ENCODE data around the gene PDZRN3. TPM values are rescaled to one million over a fixed set of nuclear protein-coding genes. Genes with fewer than 3 reads are reported as not detected.
A peak's percentile ranks its signal among the peaks of the same experiment; 100 is the strongest.

PDZRN3 gene
- total RNA-seq, 4 donors from 2014 or later, result 227 to 305 (median 265) TPM

GRCh38 chr3:73610493-73610892 lies 14.2 kb downstream of the PDZRN3 start:
- ATAC-seq, result no peak
- WGBS, 2 donors (ENCODE audit: low coverage in 1 of 2), result 7 to 21% methylated on average over 1 of the region's 1 CpG

DNA sequence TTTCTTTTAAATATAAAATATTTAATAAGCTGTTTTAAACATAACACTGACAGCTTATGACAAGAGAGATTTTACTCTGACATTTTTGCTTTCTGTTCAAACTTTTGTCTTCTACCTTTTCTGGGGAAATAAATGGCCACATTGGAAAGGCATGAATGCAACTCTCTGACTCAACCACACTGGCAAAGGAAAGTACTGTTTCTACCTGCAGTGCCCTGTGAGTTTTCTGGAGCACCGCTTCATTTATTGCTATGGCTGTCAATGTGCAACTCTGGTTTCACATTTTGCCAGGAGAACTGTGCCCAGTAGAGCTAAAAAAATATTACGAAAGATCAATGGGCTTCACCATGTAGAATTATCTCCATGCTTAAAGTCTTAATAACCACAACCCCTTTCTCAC lies 15.1 kb downstream of the PDZRN3 start:
- TF ChIP-seq EP300 (IDR thresholded peaks at IDR 0.05) (no peak), POLR2AphosphoS5 (IDR thresholded peaks at IDR 0.05) (no peak), POLR2A (IDR thresholded peaks at IDR 0.05) (no peak), CTCF (IDR thresholded peaks at IDR 0.05) (no peak)
- Histone ChIP-seq H3K4me1 (peaks cover 38 to 99% (median 53%) of the 10 kb centered on the region in 3 donors), H3K27ac (peak overlapping the region; percentile 50 to 97 (median 71)), H3K36me3 (peaks cover 0 to 15% of the 10 kb centered on the region in 2 donors), H3K4me3 (peak overlapping the region in 1 of 2 donors; percentile 5), H3K9me3 (no peaks in the 10 kb centered on the region), H3K27me3 (no peaks in the 10 kb centered on the region)
- WGBS, 2 donors (ENCODE audit: low coverage in 1 of 2), result 27 to 45% methylated on average over 2 of the region's 2 CpGs
- ATAC-seq, result no peak

More at GRCh38 chr3:73610493-73610892, 14.2 kb downstream of the PDZRN3 start:
- Histone ChIP-seq H3K27me3 (no peaks in the 10 kb centered on the region), H3K4me1 (peaks cover 34 to 99% (median 55%) of the 10 kb centered on the region in 3 donors), H3K4me3 (no peak overlapping the region), H3K27ac (peak overlapping the region; percentile 15 to 97 (median 62)), H3K9me3 (no peaks in the 10 kb centered on the region), H3K36me3 (peaks cover 0 to 15% of the 10 kb centered on the region in 2 donors)
- no peak for TF ChIP-seq EP300 (IDR thresholded peaks at IDR 0.05)
- no peak for TF ChIP-seq POLR2A (IDR thresholded peaks at IDR 0.05)
- TF ChIP-seq CTCF (IDR thresholded peaks at IDR 0.05), result no peak
- TF ChIP-seq POLR2AphosphoS5 (IDR thresholded peaks at IDR 0.05), result no peak

DNA sequence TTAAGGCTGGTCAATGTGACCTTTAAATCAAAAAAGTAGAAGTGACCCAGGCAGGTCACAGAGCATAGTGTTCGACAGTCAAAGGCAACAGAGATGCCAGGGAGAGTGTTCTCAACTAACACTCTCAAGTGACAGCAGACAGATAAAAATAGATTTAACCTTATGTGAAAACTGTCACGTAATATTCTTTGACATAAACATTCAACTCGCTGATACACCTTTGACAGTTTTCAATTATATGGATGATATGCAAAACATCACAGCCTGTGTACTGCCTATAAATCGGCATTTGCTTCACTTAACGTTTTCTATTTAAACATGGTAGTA lies 15.5 kb downstream of the PDZRN3 start:
- no peak for ATAC-seq
- H3K4me1 ChIP-seq, result peaks cover 39 to 99% (median 53%) of the 10 kb centered on the region in 3 donors
- peak overlapping the region in 1 of 2 donors; percentile 5 for H3K4me3 ChIP-seq
- TF ChIP-seq POLR2AphosphoS5 (IDR thresholded peaks at IDR 0.05) (no peak), EP300 (IDR thresholded peaks at IDR 0.05) (no peak), CTCF (IDR thresholded peaks at IDR 0.05) (no peak), POLR2A (IDR thresholded peaks at IDR 0.05) (no peak)
- H3K27ac ChIP-seq, result peak overlapping the region; percentile 50 to 97 (median 71)
- H3K9me3 ChIP-seq, result no peaks in the 10 kb centered on the region
- H3K27me3 ChIP-seq, result no peaks in the 10 kb centered on the region
- 19 to 52% methylated on average over 5 of the region's 5 CpGs for WGBS, 2 donors (ENCODE audit: low coverage in 1 of 2)
- peaks cover 0 to 15% of the 10 kb centered on the region in 2 donors for H3K36me3 ChIP-seq

DNA sequence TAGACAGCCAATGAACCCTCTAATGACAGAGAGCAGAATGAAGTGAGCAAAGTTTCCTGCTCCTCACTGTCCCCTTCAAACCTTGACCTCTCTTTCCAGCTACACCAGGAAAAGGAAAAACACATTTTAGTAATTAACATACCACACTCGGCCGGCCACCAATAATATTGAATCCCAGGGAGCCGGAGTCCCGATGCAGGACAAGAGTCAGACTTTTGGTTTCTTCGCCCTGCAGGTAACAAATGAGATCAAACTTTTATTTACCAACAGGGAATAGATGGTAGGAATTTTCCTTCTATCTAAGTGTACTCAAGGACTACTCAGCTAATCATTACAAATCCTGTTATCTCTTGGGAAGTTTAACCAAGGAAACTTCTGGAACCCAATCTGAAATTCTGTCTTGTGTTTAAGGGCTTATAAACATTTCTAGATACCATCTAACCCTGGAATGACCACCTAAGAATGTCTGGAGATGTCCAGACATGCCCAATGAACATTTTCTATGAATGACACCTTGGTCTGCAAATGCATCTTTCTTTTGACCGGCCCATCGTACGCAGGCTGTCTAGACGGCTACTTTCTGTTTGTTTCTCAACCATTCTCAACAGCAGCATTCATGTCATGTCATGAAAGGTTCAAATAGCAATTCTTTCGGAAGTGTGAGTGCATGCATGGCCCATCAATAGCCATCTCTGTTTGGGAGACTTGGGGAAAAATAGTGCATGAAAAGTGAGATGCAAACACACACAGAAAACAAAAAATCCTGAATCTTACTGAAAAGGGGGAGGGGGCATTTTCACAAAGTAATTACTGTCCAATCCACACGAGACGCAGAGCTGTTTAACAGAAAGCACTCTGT lies 16.1 kb downstream of the PDZRN3 start:
- H3K36me3 ChIP-seq, result peaks cover 0 to 15% of the 10 kb centered on the region in 2 donors
- H3K27ac ChIP-seq, result peak overlapping the region; percentile 50 to 97 (median 71)
- no peaks in the 10 kb centered on the region for H3K9me3 ChIP-seq
- ATAC-seq, result no peak
- peaks cover 44 to 99% (median 48%) of the 10 kb centered on the region in 3 donors for H3K4me1 ChIP-seq
- no peak for TF ChIP-seq POLR2AphosphoS5 (IDR thresholded peaks at IDR 0.05)
- no peak for TF ChIP-seq CTCF (IDR thresholded peaks at IDR 0.05)
- TF ChIP-seq POLR2A (IDR thresholded peaks at IDR 0.05), result no peak
- TF ChIP-seq EP300 (IDR thresholded peaks at IDR 0.05), result no peak
- 40 to 48% methylated on average over 12 of the region's 12 CpGs for WGBS, 2 donors (ENCODE audit: low coverage in 1 of 2)
- H3K27me3 ChIP-seq, result no peaks in the 10 kb centered on the region
- H3K4me3 ChIP-seq, result peak overlapping the region in 1 of 2 donors; percentile 5

DNA sequence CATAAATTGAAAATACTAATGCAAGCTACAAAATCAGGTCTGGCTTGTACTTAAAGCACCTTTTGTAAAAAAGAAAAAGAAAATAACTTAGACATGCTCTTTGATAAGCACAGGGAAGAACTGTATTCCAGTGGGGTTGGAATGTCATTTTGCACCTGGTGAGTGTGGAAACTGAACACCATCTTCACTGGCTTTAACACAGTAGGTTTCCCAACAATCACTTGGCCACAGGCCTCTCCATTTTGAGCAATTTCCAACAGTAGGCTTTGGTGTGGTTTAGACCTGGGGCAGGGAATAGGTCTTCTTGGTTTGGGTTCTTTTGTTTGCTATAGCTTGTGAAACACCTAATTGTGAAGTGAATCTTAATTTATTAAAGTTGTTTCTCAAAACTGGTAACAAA lies 18.9 kb downstream of the PDZRN3 start:
- no peak overlapping the region for H3K4me3 ChIP-seq
- no peaks in the 10 kb centered on the region for H3K9me3 ChIP-seq
- TF ChIP-seq POLR2AphosphoS5 (IDR thresholded peaks at IDR 0.05) (no peak), CTCF (IDR thresholded peaks at IDR 0.05) (no peak), POLR2A (IDR thresholded peaks at IDR 0.05) (no peak), EP300 (IDR thresholded peaks at IDR 0.05) (no peak)
- peaks cover 48 to 99% (median 49%) of the 10 kb centered on the region in 3 donors for H3K4me1 ChIP-seq
- H3K27ac ChIP-seq, result peak overlapping the region; percentile 57 to 97 (median 69)
- ATAC-seq, result no peak
- H3K36me3 ChIP-seq, result peaks cover 0 to 26% of the 10 kb centered on the region in 2 donors
- no peaks in the 10 kb centered on the region for H3K27me3 ChIP-seq
